K562 (cell line): ENCODE measurements around the gene PSMD8. TPM values are rescaled to one million over a fixed set of nuclear protein-coding genes. Genes with fewer than 3 reads are reported as not detected.

Source experiments
- ADNP ChIP-seq: fragments of 200-800 bp; sonication (Bioruptor generic); IDR thresholded peaks from 2 replicates; pipeline ENCODE4 v1.6.1; 2016; ENCODE audit warnings: missing genetic modification characterization, missing compliant biosample characterization
- CBX3 ChIP-seq, 2 experiments: IDR thresholded peaks; 1 replicate in 1 of 2; 2 replicates in 1 of 2; pipeline ENCODE4 v1.6.1; 2012; ENCODE audit warnings: inconsistent platforms in 2 of 2, low read length in 2 of 2, borderline replicate concordance in 1 of 2, control low read depth in 1 of 2
- CCNT2 ChIP-seq: IDR thresholded peaks from 2 replicates; pipeline ENCODE4 v1.6.1; 2011; ENCODE audit warnings: borderline replicate concordance, low read depth, mild to moderate bottlenecking, moderate library complexity, mixed read lengths, low read length; ENCODE audit not compliant: insufficient read length; ENCODE audit errors: extremely low read depth
- CHD4 ChIP-seq: fragments of 200-600 bp; sonication (generic); IDR thresholded peaks from 3 replicates; pipeline ENCODE4 v1.6.1; 2012; ENCODE audit warnings: low read depth, mild to moderate bottlenecking, mixed read lengths, low read length, inconsistent platforms; ENCODE audit not compliant: insufficient read depth, insufficient replicate concordance, poor library complexity, severe bottlenecking
- CTBP1 ChIP-seq: fragments of 450-650 bp; IDR thresholded peaks from 2 replicates; pipeline ENCODE4 v1.6.1; 2016; ENCODE audit warnings: borderline replicate concordance
- EGR1 ChIP-seq: fragments of 450-650 bp; conservative IDR thresholded peaks from 2 replicates; pipeline ENCODE4 v1.6.1; 2017; ENCODE audit warnings: mild to moderate bottlenecking
- KDM1A ChIP-seq, 2 experiments: fragments of 450-650 bp; IDR thresholded peaks; 2 replicates each; pipeline ENCODE4 v1.6.1; 2016; ENCODE audit warnings: mild to moderate bottlenecking in 2 of 2
- NCOA1 ChIP-seq: fragments of 450-650 bp; IDR thresholded peaks from 2 replicates; pipeline ENCODE4 v1.6.1; 2016; ENCODE audit warnings: low read depth
- PHF21A ChIP-seq: fragments of 450-650 bp; IDR thresholded peaks from 2 replicates; pipeline ENCODE4 v1.6.1; 2017; ENCODE audit warnings: low read depth, borderline replicate concordance
- RBBP5 ChIP-seq: fragments of 200-600 bp; sonication (generic); IDR thresholded peaks from 2 replicates; pipeline ENCODE4 v1.6.1; 2012; ENCODE audit warnings: borderline replicate concordance, mild to moderate bottlenecking, low read length, control low read depth, inconsistent platforms; ENCODE audit not compliant: insufficient read depth, poor library complexity, severe bottlenecking
- SMARCA5 ChIP-seq: fragments of 450-650 bp; IDR thresholded peaks from 2 replicates; pipeline ENCODE4 v1.6.1; 2016
- TAF15 ChIP-seq: fragments of 200-400 bp; formaldehyde crosslinking; IDR thresholded peaks from 2 replicates; pipeline ENCODE4 v1.6.1; 2017; ENCODE audit warnings: mild to moderate bottlenecking, low read depth, low read length, moderate library complexity
- TGIF2 ChIP-seq: sonication (generic); formaldehyde crosslinking; IDR thresholded peaks from 2 replicates; pipeline ENCODE4 v1.8.1; 2022; ENCODE audit warnings: mild to moderate bottlenecking, missing genetic modification reagents, moderate library complexity
- ZSCAN32 ChIP-seq: fragments of 450-650 bp; formaldehyde crosslinking; IDR thresholded peaks from 2 replicates; pipeline ENCODE4 v1.4.0; 2020; ENCODE audit warnings: mild to moderate bottlenecking, moderate library complexity
- polyA plus RNA-seq, 8 experiments: library from polyadenylated mRNA; depleted of rRNA in 4 of 8; stranded (reverse) in 5 of 8; unstranded in 3 of 8; fragments of >200 nt; fragmentation: Nextera tagmentation in 2 of 8; fragmentation: Illumina TruSeq in 1 of 8; extraction: Ambion mirVana in 2 of 8; extraction: Trizol in 1 of 8; gene quantifications; 2 replicates each; pipeline versions ENCODE4 v1.2.1 to v1.2.3, GENCODE V29; 2011 to 2014; ENCODE audit warnings: inconsistent platforms in 1 of 8, missing spikeins in 1 of 8
- total RNA-seq, 7 experiments: library from RNA; depleted of rRNA in 6 of 7; stranded (reverse); fragments of >200 nt in 6 of 7; fragmentation: Illumina TruSeq in 2 of 7; extraction: Trizol in 2 of 7; gene quantifications; 2 replicates each; pipeline versions ENCODE4 v1.2.1 to v1.2.3, GENCODE V29; 2011 to 2021; ENCODE audit warnings: low replicate concordance in 1 of 7
- TF ChIP-seq, protein P1 (sequence below): fragments of 450-650 bp; IDR thresholded peaks from 2 replicates; pipeline ENCODE4 v1.6.1; 2016; ENCODE audit warnings: mild to moderate bottlenecking, moderate library complexity
- TF ChIP-seq, protein P2 (sequence below): sonication (generic); formaldehyde crosslinking; IDR thresholded peaks from 2 replicates; pipeline ENCODE4 v1.8.0; 2022; ENCODE audit warnings: mild to moderate bottlenecking, missing genetic modification reagents

The PSMD8 gene
- total and polyA plus RNA-seq, 9 of the 15 experiments (the other 6 are each of a cell fraction or from before 2014, with no cell fraction given) = 130 to 583 (median 315) TPM

DNA sequence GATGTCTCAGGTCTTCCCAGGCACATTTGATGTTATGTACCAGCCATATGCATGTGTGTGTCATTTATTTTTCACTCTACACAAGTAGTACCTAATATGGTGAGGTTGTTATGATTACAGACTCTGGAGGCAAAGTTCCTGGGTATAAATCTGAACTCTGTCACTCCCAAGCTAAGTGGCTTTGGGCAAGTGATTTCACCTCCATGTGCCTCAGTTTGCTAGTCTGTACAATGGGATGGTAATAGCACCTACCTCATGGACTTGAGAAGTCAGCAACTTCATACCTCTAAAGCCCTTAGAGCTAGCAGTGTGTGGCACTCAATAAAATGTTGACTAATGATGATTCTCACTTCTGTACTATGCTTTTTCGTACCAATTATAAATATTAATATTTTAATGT lies 42.6 kb upstream of the PSMD8 start (continued):
- TF ChIP-seq KDM1A (IDR thresholded peaks at IDR 0.05) (peak; percentile 75 to 80), TAF15 (no peak), CBX3 (IDR thresholded peaks at IDR 0.05; ENCODE audit: borderline replicate concordance in 1 of 2, low read length in 2 of 2) (no peak), EGR1 (no peak), TGIF2 (CRISPR knock-in tag) (no peak), RBBP5 (no peak), ADNP (tag) (peak; percentile 79), CTBP1 (no peak), SMARCA5 (peak; percentile 46; the same call in 1 of the 2 replicates), NCOA1 (no peak), CCNT2 (no peak), CHD4 (peak; percentile 56), ZSCAN32 (CRISPR knock-in tag) (no peak), PHF21A (no peak)
- TF ChIP-seq, protein P1, sequence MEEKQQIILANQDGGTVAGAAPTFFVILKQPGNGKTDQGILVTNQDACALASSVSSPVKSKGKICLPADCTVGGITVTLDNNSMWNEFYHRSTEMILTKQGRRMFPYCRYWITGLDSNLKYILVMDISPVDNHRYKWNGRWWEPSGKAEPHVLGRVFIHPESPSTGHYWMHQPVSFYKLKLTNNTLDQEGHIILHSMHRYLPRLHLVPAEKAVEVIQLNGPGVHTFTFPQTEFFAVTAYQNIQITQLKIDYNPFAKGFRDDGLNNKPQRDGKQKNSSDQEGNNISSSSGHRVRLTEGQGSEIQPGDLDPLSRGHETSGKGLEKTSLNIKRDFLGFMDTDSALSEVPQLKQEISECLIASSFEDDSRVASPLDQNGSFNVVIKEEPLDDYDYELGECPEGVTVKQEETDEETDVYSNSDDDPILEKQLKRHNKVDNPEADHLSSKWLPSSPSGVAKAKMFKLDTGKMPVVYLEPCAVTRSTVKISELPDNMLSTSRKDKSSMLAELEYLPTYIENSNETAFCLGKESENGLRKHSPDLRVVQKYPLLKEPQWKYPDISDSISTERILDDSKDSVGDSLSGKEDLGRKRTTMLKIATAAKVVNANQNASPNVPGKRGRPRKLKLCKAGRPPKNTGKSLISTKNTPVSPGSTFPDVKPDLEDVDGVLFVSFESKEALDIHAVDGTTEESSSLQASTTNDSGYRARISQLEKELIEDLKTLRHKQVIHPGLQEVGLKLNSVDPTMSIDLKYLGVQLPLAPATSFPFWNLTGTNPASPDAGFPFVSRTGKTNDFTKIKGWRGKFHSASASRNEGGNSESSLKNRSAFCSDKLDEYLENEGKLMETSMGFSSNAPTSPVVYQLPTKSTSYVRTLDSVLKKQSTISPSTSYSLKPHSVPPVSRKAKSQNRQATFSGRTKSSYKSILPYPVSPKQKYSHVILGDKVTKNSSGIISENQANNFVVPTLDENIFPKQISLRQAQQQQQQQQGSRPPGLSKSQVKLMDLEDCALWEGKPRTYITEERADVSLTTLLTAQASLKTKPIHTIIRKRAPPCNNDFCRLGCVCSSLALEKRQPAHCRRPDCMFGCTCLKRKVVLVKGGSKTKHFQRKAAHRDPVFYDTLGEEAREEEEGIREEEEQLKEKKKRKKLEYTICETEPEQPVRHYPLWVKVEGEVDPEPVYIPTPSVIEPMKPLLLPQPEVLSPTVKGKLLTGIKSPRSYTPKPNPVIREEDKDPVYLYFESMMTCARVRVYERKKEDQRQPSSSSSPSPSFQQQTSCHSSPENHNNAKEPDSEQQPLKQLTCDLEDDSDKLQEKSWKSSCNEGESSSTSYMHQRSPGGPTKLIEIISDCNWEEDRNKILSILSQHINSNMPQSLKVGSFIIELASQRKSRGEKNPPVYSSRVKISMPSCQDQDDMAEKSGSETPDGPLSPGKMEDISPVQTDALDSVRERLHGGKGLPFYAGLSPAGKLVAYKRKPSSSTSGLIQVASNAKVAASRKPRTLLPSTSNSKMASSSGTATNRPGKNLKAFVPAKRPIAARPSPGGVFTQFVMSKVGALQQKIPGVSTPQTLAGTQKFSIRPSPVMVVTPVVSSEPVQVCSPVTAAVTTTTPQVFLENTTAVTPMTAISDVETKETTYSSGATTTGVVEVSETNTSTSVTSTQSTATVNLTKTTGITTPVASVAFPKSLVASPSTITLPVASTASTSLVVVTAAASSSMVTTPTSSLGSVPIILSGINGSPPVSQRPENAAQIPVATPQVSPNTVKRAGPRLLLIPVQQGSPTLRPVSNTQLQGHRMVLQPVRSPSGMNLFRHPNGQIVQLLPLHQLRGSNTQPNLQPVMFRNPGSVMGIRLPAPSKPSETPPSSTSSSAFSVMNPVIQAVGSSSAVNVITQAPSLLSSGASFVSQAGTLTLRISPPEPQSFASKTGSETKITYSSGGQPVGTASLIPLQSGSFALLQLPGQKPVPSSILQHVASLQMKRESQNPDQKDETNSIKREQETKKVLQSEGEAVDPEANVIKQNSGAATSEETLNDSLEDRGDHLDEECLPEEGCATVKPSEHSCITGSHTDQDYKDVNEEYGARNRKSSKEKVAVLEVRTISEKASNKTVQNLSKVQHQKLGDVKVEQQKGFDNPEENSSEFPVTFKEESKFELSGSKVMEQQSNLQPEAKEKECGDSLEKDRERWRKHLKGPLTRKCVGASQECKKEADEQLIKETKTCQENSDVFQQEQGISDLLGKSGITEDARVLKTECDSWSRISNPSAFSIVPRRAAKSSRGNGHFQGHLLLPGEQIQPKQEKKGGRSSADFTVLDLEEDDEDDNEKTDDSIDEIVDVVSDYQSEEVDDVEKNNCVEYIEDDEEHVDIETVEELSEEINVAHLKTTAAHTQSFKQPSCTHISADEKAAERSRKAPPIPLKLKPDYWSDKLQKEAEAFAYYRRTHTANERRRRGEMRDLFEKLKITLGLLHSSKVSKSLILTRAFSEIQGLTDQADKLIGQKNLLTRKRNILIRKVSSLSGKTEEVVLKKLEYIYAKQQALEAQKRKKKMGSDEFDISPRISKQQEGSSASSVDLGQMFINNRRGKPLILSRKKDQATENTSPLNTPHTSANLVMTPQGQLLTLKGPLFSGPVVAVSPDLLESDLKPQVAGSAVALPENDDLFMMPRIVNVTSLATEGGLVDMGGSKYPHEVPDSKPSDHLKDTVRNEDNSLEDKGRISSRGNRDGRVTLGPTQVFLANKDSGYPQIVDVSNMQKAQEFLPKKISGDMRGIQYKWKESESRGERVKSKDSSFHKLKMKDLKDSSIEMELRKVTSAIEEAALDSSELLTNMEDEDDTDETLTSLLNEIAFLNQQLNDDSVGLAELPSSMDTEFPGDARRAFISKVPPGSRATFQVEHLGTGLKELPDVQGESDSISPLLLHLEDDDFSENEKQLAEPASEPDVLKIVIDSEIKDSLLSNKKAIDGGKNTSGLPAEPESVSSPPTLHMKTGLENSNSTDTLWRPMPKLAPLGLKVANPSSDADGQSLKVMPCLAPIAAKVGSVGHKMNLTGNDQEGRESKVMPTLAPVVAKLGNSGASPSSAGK = no peak
- TF ChIP-seq, protein P2, sequence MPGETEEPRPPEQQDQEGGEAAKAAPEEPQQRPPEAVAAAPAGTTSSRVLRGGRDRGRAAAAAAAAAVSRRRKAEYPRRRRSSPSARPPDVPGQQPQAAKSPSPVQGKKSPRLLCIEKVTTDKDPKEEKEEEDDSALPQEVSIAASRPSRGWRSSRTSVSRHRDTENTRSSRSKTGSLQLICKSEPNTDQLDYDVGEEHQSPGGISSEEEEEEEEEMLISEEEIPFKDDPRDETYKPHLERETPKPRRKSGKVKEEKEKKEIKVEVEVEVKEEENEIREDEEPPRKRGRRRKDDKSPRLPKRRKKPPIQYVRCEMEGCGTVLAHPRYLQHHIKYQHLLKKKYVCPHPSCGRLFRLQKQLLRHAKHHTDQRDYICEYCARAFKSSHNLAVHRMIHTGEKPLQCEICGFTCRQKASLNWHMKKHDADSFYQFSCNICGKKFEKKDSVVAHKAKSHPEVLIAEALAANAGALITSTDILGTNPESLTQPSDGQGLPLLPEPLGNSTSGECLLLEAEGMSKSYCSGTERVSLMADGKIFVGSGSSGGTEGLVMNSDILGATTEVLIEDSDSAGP (CRISPR knock-in tag) = no peak
